DMS53 (cell line): ENCODE data around the gene DDI2.
"Not testable (repeated sequence)": the region's sequence is repeated elsewhere in the genome, so short reads cannot be mapped to it uniquely, and the experiment has no call there.

ENCODE experiments used
- DNase-seq: peaks from one replicate; lab custom pipeline; 2025; lab: John Stamatoyannopoulos, UW

DDI2 gene

DNA sequence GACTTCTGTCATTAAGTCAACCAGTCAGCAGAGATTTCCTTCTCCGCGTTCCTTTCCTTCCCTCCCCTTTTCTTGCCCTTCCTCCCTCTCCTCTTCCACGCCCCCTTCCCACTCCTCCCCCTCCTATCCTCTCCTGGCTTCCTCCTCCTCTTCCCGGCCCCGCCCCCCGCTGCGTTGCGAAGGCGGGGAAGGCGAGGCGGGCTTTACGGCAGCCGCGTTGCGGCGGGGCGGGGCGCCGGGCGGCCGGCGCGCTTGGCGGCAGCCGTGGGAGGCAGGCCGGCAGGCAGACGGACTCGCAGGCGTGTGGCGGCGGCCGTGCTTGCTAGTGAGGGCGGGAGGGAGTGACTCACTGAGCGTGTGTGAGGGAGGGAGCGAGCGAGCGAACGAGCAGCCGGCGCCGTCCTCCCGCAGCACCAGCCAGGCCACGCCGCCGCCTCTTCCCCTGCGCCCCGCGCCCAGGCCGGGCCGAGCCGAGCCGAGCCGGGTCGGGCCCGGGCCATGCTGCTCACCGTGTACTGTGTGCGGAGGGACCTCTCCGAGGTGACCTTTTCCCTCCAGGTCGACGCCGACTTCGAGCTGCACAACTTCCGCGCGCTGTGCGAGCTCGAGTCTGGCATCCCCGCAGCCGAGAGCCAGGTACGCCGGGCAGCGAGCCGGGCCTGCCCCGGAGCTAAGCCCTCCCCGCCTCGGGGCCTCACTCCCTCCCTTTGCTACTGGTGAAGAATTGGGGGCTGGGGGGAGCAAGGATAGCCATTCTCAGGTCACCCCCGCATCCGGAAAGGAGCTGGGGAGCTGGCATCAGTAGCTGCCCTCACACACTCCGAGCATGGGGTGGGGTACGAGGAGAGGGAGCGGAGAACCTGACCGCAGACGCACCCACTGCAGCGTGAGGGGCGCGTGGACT is at the start of gene DDI2:
Gene DDI2, plus strand, starts transcription at position 286 of the 904 bp plus-strand sequence. Its CDS starts 213 bp downstream, at position 499.
- peak; percentile 99 for DNase-seq

DNA sequence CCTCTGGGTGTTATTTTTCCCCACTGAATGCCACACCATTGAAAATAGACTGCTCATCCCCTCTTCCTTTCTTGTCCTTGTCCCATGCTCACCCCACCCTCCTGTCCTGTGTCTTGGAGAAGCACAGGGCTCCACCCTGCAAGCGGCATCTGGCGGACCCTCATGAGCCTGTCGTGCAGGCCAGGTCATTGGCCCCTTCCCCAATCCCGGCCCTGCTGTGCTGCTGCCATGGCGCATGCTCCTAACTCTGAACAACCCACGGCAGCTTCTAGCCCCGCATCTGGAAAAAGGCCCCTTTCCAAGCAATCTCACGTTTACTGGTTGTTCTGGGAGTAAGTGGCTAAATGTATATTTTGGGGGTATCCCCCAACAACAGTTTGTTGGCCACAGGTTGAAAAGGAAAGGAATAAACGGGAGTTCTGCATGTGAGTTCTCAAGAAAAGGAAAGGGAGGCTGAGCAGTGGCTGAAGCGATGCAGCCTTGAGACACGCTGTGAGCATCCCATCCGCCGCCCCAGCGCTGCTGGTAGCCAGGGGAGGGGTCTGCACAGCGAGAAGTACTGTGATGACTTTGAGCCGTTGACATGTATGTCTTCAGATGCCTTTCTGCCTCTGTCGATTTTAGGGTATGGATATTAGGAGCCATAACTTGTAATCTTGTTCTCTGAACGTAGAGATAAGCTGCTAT is 48.7 kb upstream of the DDI2 start:
- no peak for DNase-seq

DNA sequence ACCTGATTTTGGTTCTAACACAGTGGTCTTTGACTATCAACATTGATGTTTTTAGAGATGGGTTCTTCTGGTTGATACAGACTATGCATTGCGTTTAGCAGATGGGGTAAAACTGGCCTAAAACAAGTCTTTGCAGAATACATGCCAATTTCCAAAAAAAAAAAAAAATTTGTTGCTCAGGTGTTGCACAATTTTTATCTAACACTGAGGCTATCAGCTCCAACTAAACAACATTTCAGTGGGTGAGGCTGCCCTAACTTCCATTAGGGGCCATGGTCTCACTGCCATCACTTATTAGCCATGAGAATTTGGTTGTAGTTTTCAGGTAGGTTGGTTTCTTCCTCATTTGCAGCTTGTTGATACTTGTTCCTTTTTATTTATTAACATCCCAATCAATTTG is 46.4 kb upstream of the DDI2 start:
- no peak for DNase-seq

DNA sequence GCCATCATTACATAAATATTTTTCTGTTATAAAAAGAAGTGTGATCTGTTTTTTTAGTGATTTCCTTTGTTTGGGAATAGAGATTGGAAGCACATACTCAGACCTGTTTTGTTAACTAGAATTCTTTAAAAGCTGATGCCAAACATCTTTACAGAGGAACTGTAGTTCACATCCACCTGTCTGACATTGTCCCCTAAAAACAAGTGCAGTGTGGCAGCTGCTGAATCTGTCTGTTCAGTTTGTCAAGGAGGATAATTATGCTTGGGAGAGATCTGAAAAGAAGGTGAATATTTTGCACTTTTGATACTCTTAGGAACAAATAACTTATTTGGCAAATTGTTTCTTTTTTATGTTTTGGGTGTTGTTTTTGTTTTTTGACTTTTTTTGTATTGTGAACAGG is 46.0 kb upstream of the DDI2 start:
- no peak for DNase-seq

DNA sequence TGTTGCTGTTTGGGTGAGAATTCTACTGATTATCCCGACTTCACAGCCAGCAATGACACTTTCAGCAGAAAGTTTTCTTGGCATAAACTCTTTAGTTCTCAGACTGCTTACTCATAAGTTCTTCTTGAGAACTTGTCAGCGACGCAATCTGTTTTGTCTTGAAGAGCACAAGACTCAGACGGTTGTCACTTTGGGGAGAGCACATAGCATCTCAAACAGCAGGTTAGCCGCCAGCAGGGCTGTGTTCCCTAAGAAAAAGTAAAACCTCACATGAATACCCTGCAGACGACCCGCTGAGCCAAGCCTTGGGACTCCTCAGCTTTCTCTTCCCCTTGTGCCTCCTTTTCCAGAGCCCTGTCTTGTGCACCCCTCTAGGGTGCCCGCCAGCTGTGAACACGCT is 43.8 kb upstream of the DDI2 start:
- no peak for DNase-seq

DNA sequence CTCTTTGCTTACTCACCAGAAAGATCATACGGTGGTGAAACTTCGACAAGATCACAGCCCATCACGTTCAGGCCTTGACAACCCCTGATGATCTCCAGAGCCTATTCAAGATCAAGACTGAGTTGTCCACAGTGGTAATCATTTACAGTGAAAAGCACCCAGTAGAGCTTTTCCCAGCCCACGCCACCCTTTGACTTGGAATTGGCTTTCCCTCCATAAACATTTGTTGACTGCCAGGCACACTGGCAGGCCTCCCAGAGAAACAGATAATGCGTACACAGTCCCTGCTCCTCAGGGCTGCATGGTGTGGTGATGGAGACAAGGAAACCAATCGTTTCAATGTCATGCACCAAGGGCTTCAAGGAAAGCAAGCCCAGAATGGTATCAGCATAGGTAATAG is 42.5 kb upstream of the DDI2 start:
- DNase-seq: no peak

DNA sequence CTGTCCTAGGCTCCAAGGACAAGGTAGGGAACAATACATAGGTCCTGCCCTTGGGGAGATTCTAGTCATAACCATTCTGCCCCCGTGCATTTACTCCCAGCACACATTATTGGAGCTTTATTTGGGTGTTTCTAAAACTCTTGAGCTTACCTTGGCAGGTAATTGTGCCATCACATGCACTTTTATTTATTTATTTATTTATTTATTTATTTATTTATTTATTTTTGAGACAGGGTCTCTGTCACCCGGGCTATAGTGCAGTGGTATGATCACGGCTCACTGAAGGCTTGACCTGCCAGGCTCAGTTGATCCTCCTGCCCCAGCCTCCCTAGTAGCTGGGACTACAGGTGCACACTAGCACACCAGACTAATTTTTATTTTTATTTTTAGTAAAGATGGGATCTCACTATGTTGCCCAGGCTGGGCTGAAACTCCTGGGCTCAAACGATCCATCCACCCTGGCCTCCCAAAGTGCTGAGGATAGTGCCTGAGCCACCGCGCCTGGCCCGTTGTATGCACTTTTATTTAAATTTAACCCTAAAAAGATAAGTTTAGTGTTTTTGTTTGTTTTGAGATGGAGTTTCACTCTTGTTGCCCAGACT is 41.6 kb upstream of the DDI2 start:
- no peak for DNase-seq

DNA sequence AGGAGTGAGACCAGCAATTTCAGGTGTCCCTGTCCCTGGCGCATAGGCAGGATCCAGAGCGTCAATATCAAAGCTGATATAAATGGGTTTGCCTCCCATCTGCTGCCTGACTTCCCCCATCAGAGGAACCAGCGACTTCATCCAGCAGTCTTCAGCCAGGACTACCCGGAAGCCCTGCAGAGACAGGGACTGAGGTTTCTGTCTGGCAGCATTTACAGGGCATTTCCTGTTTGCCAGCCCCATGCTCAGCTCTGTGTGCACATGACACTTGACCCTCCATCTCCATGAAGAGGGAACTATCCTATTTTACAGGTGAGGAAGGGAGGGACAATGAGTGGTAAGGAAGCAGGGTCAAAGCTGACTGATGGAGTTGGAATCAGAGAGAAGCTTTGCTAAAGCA is 39.6 kb upstream of the DDI2 start:
- DNase-seq: peak; percentile 74

DNA sequence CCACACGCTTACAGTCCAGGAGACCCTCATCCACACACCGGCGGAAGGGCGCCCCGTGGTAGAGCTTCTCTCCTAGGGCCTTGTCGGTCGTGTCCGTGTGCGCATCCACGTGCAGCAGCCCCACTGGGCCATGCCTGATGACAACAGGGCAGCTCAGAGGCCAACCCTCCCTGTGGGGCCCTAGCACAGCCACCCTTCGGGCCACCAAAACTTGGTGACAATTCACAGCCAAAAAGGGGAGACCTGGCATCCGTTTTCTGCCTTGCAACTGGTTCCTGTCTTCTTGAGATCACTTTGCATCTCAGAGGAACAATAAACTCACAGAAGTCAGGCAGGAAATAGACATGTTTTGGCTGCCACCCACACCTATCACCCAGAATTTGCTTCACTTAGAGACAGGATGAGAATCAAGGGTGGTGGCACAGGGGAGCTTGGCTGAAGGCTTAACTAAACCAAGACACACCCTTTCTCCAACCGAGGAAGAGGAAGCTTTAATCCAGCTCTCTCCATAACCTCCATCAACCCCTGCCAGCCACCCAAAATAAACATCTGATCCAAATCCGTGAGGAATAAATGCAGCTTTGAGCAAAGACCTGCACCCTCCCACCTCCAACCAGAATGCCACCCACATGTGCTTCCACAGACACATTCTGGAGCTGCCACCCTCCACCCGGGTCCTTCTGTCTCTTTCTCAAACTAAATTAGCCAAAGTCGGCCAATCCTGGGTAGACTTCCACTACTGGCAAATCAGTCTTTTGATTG is 38.2 kb upstream of the DDI2 start:
- DNase-seq: no peak

DNA sequence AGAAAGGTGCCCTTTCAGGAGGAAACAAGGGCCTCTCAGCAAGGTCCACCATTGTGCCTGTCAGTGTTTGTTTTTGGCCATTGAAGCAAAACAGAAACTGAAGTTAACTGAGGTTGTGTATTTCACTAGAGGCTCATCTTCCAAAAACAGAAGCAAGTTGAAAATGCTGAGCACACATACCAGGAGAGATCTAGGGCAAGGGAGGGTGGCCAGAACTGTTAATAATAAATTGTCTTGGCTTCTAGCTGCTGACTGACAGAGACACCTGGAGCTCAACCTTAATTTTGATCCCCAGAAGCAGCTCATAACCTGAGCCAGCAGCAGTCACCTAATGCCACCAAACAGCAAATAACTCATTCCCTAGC is 37.6 kb upstream of the DDI2 start:
- no peak for DNase-seq

DNA sequence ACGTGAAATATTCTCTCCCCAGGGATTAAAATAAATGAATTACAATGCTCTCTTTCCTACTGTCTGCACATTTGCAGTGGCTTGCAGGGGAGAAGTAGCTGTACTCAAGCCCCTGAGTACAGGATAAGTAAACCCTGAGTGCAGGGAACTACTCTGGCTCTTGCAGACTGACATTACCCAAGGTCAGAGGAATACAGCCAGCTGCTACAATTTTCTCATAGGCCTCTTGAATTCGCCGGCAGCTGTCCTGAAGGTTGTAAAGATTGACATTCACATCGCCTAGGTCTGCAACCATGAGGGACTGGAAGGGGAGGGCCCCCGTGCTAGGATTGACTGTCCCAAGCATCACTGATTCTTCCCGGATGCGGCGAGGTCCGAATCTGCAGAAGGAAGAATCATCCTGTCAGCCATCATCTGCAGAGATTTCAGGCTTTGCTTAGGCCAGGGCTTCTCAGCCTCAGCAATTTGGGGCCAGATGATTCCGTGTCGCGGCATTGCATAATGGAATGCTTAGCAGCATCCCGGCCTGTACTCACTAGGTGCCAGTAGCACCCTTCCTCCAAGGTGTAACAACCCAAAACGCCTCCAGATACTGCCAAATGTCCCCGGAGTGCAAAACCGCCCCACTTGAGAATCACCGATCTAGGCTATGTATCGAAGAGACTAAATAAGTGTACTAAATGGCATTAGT is 34.1 kb upstream of the DDI2 start:
- no peak for DNase-seq

DNA sequence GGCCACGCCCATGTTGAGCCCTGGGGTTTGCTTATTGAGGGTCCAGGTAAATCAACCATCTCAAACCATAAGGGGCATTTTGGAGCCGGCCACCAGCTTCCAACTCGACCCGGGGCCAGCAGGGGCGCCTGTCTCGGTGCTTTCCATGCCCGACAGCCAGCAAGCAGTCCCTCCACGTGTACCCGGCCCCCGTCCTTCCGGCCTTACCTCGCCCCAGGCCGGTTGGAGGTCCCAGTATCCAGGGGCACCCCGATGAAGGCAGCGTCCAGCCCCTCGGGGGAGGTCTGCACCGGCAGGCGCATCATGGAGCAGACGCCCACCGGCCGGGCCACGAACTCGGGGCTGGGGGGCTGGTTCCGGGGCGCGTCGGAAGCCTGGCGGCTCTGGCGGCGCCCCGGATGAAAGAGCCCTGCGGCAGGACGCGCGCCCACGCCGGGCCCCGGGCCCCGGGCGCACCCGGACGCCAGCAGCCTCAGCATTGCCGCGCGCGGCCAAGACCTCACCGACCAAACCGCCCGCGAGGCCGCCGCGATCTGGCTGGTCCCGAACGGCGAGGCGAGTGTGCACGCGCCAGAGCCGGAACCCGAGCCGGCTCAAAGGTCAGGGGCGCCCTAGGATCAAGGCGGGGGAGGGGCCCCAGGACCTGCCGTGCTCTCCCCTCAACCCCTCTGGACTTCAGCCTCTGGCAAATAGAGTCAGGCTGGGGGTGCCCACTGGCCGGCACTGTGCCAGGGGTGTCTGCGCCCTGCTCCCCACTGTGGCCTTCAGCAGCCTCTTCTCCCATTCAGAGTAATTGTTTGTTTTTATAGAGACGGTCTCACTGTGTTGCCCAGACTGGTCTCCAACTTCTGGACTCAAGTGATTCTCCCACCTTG is 32.5 kb upstream of the DDI2 start, which contains the start of gene AGMAT:
Gene AGMAT, minus strand, starts transcription at position 563 of the 875 bp plus-strand sequence. Its CDS starts 84 bp downstream, at position 479.
- peak; percentile 83 for DNase-seq

DNA sequence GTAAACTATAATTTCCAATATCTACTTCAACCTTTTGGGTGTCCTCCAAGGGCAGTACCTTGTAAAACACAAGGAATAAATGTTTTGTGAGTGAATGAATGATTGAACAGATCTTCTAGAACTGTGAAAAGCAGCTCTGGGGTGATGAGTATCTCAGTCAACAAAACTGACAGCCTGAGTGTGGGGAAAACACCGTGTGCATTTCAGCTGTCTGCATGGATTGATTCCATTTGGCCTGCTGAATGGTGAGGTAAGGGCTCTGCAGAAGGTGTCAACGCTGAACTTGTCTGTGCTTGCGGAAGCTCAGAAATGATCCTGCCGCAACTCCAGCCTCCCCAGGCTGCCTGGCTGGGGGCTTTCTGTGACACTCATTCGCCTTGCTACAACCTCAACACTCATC is 25.0 kb upstream of the DDI2 start:
- DNase-seq: no peak

DNA sequence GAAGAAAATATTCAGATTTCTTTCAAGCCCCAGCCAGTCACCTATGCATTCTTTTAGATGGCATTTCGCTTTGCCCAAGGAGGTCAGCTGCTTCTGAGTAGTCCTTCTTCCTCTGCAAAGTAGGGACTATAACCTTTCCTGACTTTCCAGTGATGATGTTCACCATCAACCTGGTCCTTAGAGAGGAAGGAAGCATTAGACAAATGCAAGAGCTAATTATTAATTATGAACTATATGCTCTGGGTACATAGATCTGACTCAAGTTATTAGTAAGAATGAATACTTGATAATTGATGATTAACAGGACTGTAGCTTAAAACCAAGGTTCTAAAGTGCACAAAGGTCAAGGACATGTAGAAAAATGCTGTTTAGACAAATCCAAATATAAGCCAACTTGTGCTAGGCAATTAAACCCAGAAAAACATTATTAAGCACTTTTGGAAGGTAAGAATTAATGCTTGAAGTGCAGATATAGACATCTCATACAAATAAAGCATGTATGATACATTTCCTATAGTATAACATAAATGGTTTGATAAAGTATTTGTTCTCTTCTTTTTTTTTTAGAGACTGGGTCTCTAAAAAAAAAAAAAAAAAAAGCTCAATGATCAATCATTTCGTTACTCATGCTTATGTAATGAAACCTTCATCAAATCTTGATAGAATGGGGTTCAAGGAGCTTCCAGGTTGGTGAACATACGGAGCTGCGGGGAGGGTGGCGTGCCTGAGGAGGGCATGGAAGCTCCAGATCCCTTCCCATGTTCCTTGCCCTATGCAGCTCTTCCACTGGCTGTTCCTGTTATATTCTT is 21.2 kb upstream of the DDI2 start:
- no peak for DNase-seq

DNA sequence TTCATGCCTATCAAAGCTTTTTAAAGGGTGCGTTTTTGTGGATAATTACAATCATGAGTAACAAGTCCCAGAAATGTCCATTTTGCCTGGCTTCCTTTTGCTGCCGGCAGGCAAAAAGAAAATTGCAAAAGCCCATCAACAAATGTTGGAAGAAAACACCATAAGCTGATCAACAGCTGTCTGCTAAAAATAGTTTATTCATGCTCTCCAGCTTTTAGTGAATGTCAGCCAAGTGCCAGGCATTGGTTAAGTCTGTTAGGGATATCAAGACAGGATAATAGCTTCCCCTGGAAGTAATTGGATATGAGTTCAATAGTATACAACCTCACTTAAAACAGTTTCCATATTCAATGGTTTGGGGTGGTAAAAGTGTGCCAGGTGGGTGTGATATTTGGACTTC is 18.8 kb upstream of the DDI2 start:
- DNase-seq: no peak

DNA sequence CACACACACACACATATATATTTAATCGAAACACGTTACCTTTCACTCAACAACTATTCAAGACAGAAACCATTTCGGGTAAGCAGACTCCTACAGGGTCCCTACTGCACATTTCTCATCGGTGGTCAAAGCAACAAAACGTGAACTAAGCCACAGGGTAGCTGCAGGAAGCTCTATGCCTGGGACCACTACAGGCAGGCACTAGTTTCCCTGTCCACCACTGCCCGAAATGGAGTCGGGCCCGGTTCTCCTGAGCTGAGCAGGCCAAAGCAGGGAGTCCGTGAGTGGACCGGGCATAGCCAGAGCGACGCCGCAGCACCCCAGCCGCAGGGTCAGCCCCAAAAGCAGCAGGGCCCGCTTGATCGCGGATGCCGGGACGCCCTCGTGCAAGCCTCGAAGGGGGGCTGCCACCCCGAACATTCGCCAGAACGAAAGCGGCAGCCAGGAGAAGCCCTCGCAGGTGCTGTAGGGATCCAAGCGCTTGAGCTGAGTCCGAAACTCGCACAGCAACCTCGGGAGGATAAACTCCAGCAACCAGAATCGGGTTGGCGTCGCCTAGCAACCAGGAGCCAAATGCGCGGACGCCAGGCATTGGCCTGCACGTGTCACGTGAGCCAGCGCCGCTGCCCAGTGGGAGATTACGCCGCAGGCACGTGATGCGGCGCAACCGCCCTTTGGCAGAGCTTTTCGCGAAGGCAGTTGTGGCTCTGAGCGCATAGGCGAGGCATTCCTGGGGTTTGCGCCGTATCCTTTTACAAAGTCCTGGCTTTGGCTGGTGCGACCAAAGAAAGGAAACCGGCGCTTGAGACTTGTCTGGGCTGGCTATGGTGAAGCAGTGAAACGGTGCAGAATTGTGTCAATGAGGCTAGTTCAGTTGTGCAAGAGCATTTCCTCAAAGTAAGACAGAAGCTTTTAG is 13.9 kb upstream of the DDI2 start:
- DNase-seq: peak; percentile 100

DNA sequence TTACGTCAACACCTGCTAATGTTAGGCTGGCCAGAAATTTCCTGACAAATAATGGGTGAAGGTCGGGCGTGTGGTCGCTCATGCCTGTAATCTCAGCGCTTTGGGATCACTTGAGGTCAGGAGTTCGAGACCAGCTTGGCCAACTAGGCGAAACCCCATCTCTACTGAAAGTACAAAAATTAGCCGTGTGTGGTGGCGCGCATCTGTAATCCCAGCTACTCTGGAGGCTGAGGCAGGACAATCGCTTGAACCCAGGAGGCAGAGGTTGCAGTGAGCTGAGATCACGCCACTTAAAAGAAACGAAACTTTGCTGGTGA is 13.3 kb upstream of the DDI2 start:
- not testable (repeated sequence) for DNase-seq

DNA sequence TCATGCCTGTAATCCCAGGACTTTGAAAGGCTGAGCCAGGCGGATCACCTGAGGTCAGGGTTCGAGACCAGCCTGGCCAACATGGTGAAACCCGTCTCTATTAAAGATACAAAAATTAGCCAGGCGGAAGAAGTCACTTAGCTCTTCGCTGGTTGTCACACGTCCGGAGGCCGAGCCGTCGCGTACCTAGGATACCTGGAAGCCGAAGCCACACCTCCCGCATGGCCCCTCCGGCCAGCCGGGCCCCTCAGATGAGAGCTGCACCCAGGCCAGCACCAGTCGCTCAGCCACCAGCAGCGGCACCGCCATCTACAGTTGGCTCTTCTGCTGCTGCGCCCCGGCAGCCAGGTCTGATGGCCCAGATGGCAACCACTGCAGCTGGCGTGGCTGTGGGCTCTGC is 12.9 kb upstream of the DDI2 start:
- not testable (repeated sequence) for DNase-seq
